Mesothelial cell of epicardium (in vitro differentiated cells): ENCODE data around the gene CXCL12. TPM values are rescaled to one million over a fixed set of nuclear protein-coding genes. Genes with fewer than 3 reads are reported as not detected.
A peak's percentile ranks its signal among the peaks of the same experiment; 100 is the strongest.

Source experiments
- DNase-seq, 2 experiments: peaks; one replicate each; pipeline ENCODE4 v3.0.0; 2021; ENCODE audit warnings: low spot score in 2 of 2; ENCODE audit not compliant: unreplicated experiment in 2 of 2
- H3K27ac Mint-ChIP-seq: 2 replicates; pipeline ENCODE4 v1.8.0; 2021; ENCODE audit warnings: mixed read lengths
- H3K27me3 Mint-ChIP-seq: 2 replicates; pipeline ENCODE4 v1.8.0; 2021; ENCODE audit warnings: low read depth, mixed read lengths
- H3K36me3 Mint-ChIP-seq: 2 replicates; pipeline ENCODE4 v1.8.0; 2021; ENCODE audit warnings: mixed read lengths
- H3K4me1 Mint-ChIP-seq: 2 replicates; pipeline ENCODE4 v1.8.0; 2021; ENCODE audit warnings: mixed read lengths
- H3K4me3 Mint-ChIP-seq: 2 replicates; pipeline ENCODE4 v1.8.0; 2021; ENCODE audit warnings: mild to moderate bottlenecking, moderate library complexity, mixed read lengths
- H3K9me3 Mint-ChIP-seq: 2 replicates; pipeline ENCODE4 v1.8.0; 2021; ENCODE audit warnings: mixed read lengths
- CTCF ChIP-seq: fragments of 200-600 bp; sonication (generic); IDR thresholded peaks from one replicate; pipeline ENCODE4 v1.5.0; 2021; ENCODE audit warnings: antibody characterized with exemption; ENCODE audit not compliant: unreplicated experiment
- total RNA-seq: library from RNA; stranded (reverse); gene quantifications from 3 replicates; pipeline ENCODE4 v1.2.1, GENCODE V29; 2021

Gene CXCL12
- total RNA-seq, 1 donor from 2014 or later: 45.8 TPM

GRCh38 chr10:44395396-44395795 is 10.5 kb upstream of the CXCL12 start:
- no peaks in the 10 kb centered on the region for H3K36me3 Mint-ChIP-seq
- peaks cover 14% of the 10 kb centered on the region for H3K27me3 Mint-ChIP-seq
- H3K4me3 Mint-ChIP-seq: no peak overlapping the region

GRCh38 chr10:44394696-44395381 is 9.9 kb upstream of the CXCL12 start:
- H3K27ac Mint-ChIP-seq: no peak overlapping the region
- peaks cover 50% of the 10 kb centered on the region for H3K4me1 Mint-ChIP-seq
- DNase-seq: peak in 1 of 2 experiments; percentile 36
- H3K36me3 Mint-ChIP-seq: no peaks in the 10 kb centered on the region
- H3K27me3 Mint-ChIP-seq: peaks cover 14% of the 10 kb centered on the region
- no peaks in the 10 kb centered on the region for H3K9me3 Mint-ChIP-seq
- no peak for TF ChIP-seq CTCF
- no peak overlapping the region for H3K4me3 Mint-ChIP-seq

More at GRCh38 chr10:44395396-44395795, 10.5 kb upstream of the CXCL12 start:
- H3K4me1 Mint-ChIP-seq: peaks cover 54% of the 10 kb centered on the region
- H3K9me3 Mint-ChIP-seq: no peaks in the 10 kb centered on the region
- peak in 1 of 2 experiments; percentile 10 for DNase-seq
- no peak overlapping the region for H3K27ac Mint-ChIP-seq
- no peak for TF ChIP-seq CTCF

- H3K36me3 Mint-ChIP-seq: no peaks in the 10 kb centered on the region
- H3K4me3 Mint-ChIP-seq: no peak overlapping the region
- TF ChIP-seq CTCF: no peak
- H3K27me3 Mint-ChIP-seq: peaks cover 14% of the 10 kb centered on the region
- no peak overlapping the region for H3K27ac Mint-ChIP-seq
- H3K4me1 Mint-ChIP-seq: peaks cover 42% of the 10 kb centered on the region
- peak in 1 of 2 experiments; percentile 19 for DNase-seq
- no peaks in the 10 kb centered on the region for H3K9me3 Mint-ChIP-seq
Observed at GRCh38 chr10:44393834-44394547, 9.1 kb upstream of the CXCL12 start.

GRCh38 chr10:44393051-44393630 is 8.2 kb upstream of the CXCL12 start:
- peaks cover 34% of the 10 kb centered on the region for H3K4me1 Mint-ChIP-seq
- no peak for TF ChIP-seq CTCF
- no peak overlapping the region for H3K4me3 Mint-ChIP-seq
- peaks cover 15% of the 10 kb centered on the region for H3K27me3 Mint-ChIP-seq
- H3K9me3 Mint-ChIP-seq: no peaks in the 10 kb centered on the region
- no peak overlapping the region for H3K27ac Mint-ChIP-seq
- H3K36me3 Mint-ChIP-seq: no peaks in the 10 kb centered on the region
- DNase-seq: no peak

- Mint-ChIP-seq H3K36me3 (no peaks in the 10 kb centered on the region), H3K4me3 (no peak overlapping the region), H3K9me3 (no peaks in the 10 kb centered on the region), H3K27ac (no peak overlapping the region), H3K27me3 (peaks cover 16% of the 10 kb centered on the region), H3K4me1 (peaks cover 34% of the 10 kb centered on the region)
- DNase-seq: no peak
- TF ChIP-seq CTCF: no peak
Observed at GRCh38 chr10:44392420-44392819, 7.5 kb upstream of the CXCL12 start.
